Adipose tissue (tissue), 3 donors: ENCODE measurements around the gene OR7D2. TPM values are rescaled to one million over a fixed set of nuclear protein-coding genes. Genes with fewer than 3 reads are reported as not detected.
"Not testable (repeated sequence)": the region's sequence is repeated elsewhere in the genome, so short reads cannot be mapped to it uniquely, and the experiment has no call there.

Source experiments
- H3K27ac ChIP-seq: one replicate; pipeline ENCODE4 v1.5.1; 2013; ENCODE audit warnings: low read depth, low read length
- WGBS, 3 donors: extraction: QIAGEN DNeasy Blood & Tissue Kit; methylation state at CpG; one replicate each; pipeline ENCODE4 v1.1.7; 2013; 5-methylcytosine and 5-hydroxymethylcytosine counted together
- polyA plus RNA-seq, 3 donors: library from polyadenylated mRNA; stranded (reverse); fragments of 200-250 nt; gene quantifications; one replicate each; pipeline ENCODE4 v1.2.3, GENCODE V29; 2013
- donor health status: healthy with polysubstance abuse.
- donor health status: Bipolar disorder and iron deficiency.
- donor health status: healthy.

The OR7D2 gene
- polyA plus RNA-seq, 3 donors: 0.03 to 0.11 (median 0.07) TPM

- WGBS, 3 donors: 72 to 85% (median 72%) methylated on average over 6 of the region's 6 CpGs
- H3K27ac ChIP-seq: no peak overlapping the region
Measured at GRCh38 chr19:9187191-9187590, 8.4 kb downstream of the OR7D2 start.

- no peak overlapping the region for H3K27ac ChIP-seq
- 61 to 82% (median 63%) methylated on average over 7 of the region's 7 CpGs for WGBS, 3 donors
Measured at GRCh38 chr19:9189535-9189934, 10.8 kb downstream of the OR7D2 start.

GRCh38 chr19:9198044-9198443 lies 19.3 kb downstream of the OR7D2 start:
- WGBS, 3 donors: 58 to 80% (median 77%) methylated on average over 1 to 2 of the region's 2 CpGs

GRCh38 chr19:9205501-9206113 lies 26.8 kb downstream of the OR7D2 start:
- no peak overlapping the region for H3K27ac ChIP-seq
- WGBS, 3 donors: 26 to 31% (median 31%) methylated on average over 13 of the region's 13 CpGs

More at GRCh38 chr19:9198044-9198443, 19.3 kb downstream of the OR7D2 start:
- H3K27ac ChIP-seq: not testable (repeated sequence)

GRCh38 chr19:9219489-9219888 lies 40.7 kb downstream of the OR7D2 start, which contains the start of gene OR7D4:
Gene OR7D4 (minus strand): TSS chr19:9219589. CDS start chr19:9214837, 4,752 bp downstream.
- H3K27ac ChIP-seq: no peak within 1 kb of the TSS
- 64 to 70% (median 65%) methylated on average over 3 of the region's 3 CpGs for WGBS, 3 donors

Other genes starting within 250 kb of the OR7D2 start
- 1 to 10 TPM in 1 of 3 donors, under 1 TPM in 2; 0.03 to 3.3 (median 0.90) TPM for gene MUC16, start 168.6 kb upstream of the OR7D2 start, polyA plus RNA-seq
- gene OR1M1, start 91.9 kb upstream of the OR7D2 start, polyA plus RNA-seq: not detected
- not detected for gene OR7G2, start 71.5 kb upstream of the OR7D2 start, polyA plus RNA-seq
- not detected for gene OR7G1, start 63.2 kb upstream of the OR7D2 start, polyA plus RNA-seq
- not detected for gene OR7G3, start 52.0 kb upstream of the OR7D2 start, polyA plus RNA-seq
- 10 to 100 TPM; 12.4 to 18.8 (median 14.6) TPM for gene ZNF317, start 38.6 kb upstream of the OR7D2 start, polyA plus RNA-seq
- not detected for gene OR7D4, start 40.6 kb downstream of the OR7D2 start, polyA plus RNA-seq
- gene OR7E24, start 72.0 kb downstream of the OR7D2 start, polyA plus RNA-seq: not detected
- 1 to 10 TPM in 2 of 3 donors, under 1 TPM in 1; 0.34 to 1.8 (median 1.4) TPM for gene ZNF699, start 130.9 kb downstream of the OR7D2 start, polyA plus RNA-seq
- 10 to 100 TPM in 1 of 3 donors, 1 to 10 TPM in 2; 5.6 to 12.1 (median 6.2) TPM for gene ZNF559, start 145.2 kb downstream of the OR7D2 start, polyA plus RNA-seq
- under 1 TPM; 0.56 to 0.97 (median 0.89) TPM for gene ZNF177, start 184.0 kb downstream of the OR7D2 start, polyA plus RNA-seq